GM18909 (cell line): ENCODE results near the gene RMP24.
"Not testable (repeated sequence)": the region's sequence is repeated elsewhere in the genome, so short reads cannot be mapped to it uniquely, and the experiment has no call there.

Experiments
- ATAC-seq: cut with Tn5 transposase; IDR thresholded peaks from one replicate; pipeline ENCODE4 v1.9.1; 2021; ENCODE audit warnings: mild to moderate bottlenecking; ENCODE audit not compliant: unreplicated experiment, poor library complexity

RMP24 gene

DNA sequence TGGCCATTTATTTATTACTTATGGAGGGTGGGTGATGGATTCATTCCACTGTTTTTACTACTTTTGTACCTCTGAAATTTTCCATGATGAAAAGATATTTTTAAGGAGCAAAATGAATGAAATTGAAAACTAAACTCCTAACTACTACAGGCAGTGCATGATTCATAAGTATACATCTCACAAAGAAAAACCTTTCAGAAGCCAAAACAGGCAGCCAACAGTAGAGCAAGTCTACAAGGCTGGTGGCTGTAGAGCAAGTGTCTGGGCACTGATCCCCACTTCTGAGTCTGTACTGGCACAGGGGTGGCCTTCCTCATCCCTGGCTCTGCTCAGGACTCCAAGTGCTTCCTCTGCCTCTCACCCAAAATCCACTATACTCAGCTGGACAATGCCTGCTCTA is 8.2 kb upstream of the RMP24 start:
- ATAC-seq, result no peak

- not testable (repeated sequence) for ATAC-seq
Observed at GRCh38 chr18:35967866-35968265, 4.6 kb upstream of the RMP24 start.

GRCh38 chr18:35968278-35968880 is 4.1 kb upstream of the RMP24 start:
- ATAC-seq, result no peak

GRCh38 chr18:35969676-35970075 is 2.8 kb upstream of the RMP24 start:
- no peak for ATAC-seq

DNA sequence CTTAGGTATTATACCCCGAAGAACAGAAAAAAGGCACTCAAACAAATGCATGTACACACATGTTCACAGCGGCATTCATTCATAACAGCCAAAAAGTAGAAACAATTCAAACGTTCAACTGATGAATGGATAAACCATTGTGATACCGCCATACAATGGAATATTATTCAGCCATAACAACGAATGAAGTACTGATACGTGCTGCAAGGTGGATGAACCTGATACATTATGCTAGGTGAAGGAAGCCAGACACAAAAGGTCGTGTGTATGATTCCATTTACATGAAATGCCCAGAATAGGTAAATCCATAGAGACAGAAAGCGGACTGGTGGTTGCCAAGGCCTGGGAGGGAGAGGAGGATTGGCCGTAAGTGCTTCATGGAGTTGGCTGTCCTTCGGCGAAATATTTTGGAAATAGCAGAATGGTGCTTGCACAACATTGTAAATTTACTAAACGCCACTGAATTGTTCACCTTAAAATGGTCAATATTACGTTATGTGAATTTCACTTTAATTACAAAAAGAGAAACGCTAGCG is 750 bp upstream of the RMP24 start:
- ATAC-seq, result peak; percentile 12

DNA sequence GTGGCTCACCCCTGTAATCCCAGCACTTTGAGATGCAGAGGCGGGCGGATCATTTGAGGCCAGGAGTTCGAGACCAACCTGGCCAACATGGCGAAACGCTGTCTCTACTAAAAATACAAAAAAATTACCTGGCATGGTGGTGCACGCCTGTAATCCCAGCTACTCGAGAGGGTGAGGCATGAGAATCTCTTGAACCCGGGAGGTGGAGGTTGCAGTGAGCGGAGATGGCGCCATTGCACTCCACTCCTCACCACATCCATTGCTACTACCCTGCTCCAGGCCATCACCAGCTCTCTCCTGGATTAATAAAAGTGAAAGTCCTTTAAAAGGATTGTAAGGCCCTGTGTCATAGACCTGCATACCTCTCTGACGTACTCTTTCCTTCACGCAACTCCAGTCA is 1.2 kb downstream of the RMP24 start:
- ATAC-seq, result no peak

DNA sequence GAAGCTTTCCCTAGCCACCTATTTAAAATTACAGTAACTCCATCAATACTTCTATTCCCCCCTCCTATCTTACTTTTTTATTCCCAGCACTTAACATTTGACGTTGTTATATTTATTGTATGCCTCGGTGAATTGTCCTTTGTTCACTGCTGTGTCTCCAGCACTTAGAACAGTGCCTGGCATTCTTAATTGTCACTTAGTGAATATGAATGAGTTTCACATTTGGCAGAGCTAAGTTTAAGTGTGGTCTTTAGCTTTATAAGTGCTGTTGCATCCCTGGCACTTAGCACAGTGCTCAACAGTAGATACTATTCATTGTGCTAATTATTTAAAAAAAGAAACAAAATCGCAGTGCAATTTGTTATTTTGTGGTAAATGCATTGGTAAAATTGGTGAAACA is 1.7 kb downstream of the RMP24 start:
- ATAC-seq, result no peak

DNA sequence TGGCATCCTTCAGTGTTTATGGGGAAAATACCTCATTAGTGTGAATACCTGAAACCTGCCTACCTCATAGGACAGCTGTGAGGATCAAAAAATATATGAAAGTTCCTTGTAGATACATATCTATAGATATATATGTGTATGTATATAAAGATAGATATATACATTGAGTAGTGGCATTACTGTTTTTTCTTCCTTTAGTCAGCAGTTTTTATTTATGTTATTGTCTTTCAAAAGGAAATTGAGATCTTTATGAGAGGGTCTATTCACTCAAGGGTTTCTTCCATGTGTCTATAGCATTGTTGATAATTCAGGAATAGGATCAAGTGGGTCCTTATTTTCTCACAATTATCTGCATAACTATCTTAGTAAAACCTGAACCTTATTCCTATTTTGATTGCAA is 6.6 kb downstream of the RMP24 start:
- ATAC-seq, result no peak

DNA sequence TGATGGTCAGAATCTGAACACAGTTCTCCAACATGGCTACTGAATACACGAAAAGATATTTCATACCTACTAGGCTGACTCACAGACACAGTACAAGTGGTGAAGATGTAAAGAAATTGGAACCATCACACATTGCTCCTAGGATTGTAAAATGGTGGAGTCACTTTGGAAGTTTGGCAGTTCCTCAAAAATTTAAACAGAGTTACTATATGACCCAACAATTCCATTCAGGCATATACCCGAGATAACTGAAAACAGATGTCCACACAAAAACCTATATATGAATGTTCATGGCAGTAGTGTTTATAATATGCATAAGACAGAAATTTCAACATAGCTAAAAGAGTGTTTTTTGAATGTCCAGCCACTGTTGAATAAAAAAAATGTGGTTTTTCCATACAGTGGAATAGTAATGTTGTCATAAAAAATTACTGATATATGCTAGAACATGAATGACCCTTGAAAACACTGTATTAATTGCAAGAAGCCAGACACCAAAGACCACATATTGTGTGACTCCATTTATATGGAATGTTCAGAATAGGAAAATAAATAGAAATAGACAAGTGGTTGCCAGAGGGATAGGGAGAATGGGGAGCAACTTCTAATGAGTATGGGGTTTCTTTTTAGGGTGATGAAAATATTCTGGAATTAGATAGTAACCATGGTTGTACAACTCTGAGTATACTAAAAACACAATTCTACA is 10.1 kb downstream of the RMP24 start:
- no peak for ATAC-seq

DNA sequence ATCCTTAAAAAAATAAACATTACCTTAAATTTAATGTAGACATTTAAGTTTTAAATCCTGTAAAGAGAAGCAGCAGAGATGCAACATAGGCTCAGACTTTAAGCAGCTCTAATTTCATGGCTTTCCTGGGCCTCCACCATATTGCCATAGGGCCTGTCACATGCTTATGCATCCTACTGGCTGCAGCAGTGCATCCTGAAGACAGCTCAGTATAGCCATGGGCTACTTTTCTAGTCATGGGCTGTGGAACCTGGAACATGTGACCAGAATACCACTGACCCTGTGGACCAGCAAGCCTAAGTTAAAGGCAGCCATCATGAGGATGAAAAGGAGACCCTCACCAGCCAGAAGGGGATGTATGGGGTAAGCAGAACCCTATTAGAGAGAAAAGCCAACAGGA is 10.7 kb downstream of the RMP24 start:
- ATAC-seq, result no peak

- no peak for ATAC-seq
Observed at GRCh38 chr18:35983818-35984217, 11.3 kb downstream of the RMP24 start.

DNA sequence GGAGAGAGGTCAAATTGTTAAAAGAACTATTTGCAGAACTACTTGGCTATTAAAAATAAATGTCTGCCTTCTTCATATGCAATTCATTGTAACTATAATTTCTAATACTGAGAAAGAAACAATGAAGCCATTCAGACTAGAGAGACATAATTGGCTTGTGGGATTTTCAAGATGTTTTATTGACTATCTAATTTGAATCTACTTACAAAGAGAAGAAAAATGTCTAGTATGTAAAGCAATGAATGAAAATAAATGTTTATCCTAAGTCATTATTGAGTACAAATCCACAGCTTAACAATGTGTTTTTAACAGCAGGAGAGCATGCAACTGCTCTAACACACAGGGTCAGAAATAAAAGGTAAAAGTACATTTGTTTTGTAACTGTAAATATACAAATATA is 19.2 kb downstream of the RMP24 start:
- ATAC-seq, result no peak

DNA sequence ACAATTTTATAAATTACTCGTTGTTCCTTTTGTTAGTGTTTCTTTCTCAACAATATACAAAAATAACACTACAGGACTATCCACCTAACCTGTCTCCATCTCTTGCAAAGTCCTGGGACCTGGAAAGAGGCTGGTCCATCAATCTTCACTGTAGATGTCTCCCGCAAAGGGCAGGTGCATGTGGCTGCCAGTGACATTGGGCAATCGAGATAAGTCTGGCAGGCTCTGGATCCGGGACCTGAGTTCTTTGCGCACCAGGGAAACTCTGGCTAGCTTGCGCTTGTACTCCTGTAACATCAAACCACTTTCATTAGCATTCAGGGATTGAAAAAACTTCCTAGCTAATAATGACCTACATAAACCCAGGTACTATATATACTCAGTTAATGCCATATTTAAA is 20.5 kb downstream of the RMP24 start:
- no peak for ATAC-seq

GRCh38 chr18:35998967-35999366 is 26.5 kb downstream of the RMP24 start:
- ATAC-seq, result no peak

GRCh38 chr18:35999925-36000324 is 27.4 kb downstream of the RMP24 start:
- no peak for ATAC-seq

- ATAC-seq, result no peak
Observed at GRCh38 chr18:36006997-36007396, 34.5 kb downstream of the RMP24 start.

- no peak for ATAC-seq
Observed at GRCh38 chr18:36009214-36009613, 36.7 kb downstream of the RMP24 start.

DNA sequence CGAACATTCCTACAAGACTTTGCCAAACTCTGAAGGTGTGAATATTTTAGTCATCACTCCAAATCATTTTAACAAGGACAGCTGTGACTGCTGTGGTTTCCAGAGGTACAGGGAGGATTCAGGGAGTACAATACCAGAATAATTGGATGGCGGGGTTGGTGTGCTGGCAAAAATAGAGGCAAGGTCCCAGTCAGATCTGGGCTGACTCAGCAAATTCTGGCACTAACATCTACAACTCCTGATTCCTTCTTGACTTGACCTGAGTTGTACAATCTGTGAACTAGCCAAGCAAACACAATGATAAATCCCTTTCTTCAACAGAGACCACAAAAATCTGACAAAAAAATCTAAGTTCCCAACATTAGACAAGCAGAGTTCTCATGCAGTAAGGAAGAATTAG is 40.4 kb downstream of the RMP24 start:
- no peak for ATAC-seq

GRCh38 chr18:36015629-36016028 is 43.1 kb downstream of the RMP24 start:
- ATAC-seq, result peak; percentile 96

DNA sequence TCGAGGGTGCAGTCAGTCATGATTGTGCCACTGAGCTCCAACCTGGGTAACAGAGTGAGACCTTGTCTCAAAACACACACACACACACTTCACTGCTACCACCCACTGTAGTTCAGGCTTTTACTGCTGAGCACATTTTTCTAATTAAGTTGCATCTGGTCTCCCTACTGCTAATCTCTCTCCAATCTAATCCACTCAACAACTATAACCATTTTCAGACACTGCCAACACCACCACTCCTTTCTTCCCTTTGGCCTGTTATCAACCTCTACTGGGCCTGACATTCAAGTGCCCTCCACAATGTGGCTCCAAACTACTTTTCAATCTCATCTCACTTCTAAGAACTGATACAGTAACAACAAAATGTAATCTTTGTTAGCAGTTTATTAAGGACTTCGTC is 44.8 kb downstream of the RMP24 start:
- no peak for ATAC-seq

DNA sequence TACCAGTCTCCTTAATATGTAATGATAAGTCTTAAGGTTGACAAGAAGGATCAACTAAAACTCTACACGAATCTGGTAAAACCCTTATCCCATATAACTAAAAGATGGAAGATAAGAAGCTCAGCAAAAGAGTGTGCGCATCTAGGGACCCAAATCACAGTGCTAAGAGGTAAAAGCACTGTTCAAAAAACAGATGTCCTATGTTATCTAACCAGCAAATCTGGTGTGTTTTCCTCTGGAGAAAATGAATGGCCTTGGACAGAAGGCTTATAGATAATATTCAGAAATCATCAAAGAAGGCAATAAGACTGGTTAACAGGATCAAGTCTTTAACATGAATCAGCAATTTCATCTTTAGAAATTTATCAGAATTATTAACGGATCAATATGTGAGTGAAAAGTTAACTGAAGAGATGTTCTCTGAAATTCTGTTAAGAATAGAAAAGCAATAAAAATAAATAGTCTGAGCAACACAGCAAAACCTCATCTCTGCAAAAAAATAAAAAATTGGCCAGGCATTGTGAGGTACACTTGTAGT is 47.8 kb downstream of the RMP24 start:
- ATAC-seq, result no peak

DNA sequence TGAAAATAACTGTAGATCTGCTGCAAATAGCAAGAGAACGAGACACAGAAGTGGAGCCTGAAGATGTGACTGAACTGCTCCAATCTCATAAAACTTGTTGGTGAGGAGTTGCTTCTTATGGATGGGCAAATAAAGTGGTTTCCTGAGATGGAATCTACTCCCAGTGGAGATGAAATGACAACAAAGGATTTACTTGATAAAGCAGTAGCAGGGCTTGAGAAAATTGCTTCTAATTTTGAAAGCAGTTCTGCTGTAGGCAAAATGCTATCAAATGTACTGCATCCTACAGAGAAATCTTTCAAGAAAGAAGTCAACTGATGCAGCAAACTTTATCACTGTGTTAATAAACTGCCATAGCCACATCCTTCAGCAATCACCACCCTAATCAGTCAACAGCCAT is 50.9 kb downstream of the RMP24 start:
- ATAC-seq, result no peak
